Testis (tissue), 3 donors: ENCODE data around the gene ADAMTS6. TPM values are rescaled to one million over a fixed set of nuclear protein-coding genes. Genes with fewer than 3 reads are reported as not detected.

Experiments
- DNase-seq: peaks from one replicate; pipeline ENCODE4 v3.0.0-alpha.2; 2019
- H3K27ac ChIP-seq, 2 donors: fragments of 200-600 bp; sonication (generic); one replicate each; pipeline ENCODE4 v1.5.1; 2019
- H3K27me3 ChIP-seq: fragments of 200-600 bp; sonication (generic); one replicate; pipeline ENCODE4 v1.5.1; 2019
- H3K36me3 ChIP-seq: fragments of 200-600 bp; sonication (generic); one replicate; pipeline ENCODE4 v1.5.1; 2017; ENCODE audit warnings: low read depth; ENCODE audit errors: missing control alignments
- H3K4me1 ChIP-seq: fragments of 200-600 bp; sonication (generic); one replicate; pipeline ENCODE4 v1.5.1; 2019
- H3K4me3 ChIP-seq, 2 donors: fragments of 200-600 bp; sonication (generic); one replicate each; pipeline ENCODE4 v1.5.1; 2017 to 2019
- H3K9me3 ChIP-seq: fragments of 200-600 bp; sonication (generic); one replicate; pipeline ENCODE4 v1.5.1; 2017
- POLR2A ChIP-seq: fragments of 450-650 bp; IDR thresholded peaks from one replicate; pipeline ENCODE4 v1.6.1; 2017; ENCODE audit warnings: antibody characterized with exemption, mild to moderate bottlenecking, moderate library complexity
- WGBS, 2 donors: methylation state at CpG; one replicate each; pipeline ENCODE4 v1.1.5; 2018; 5-methylcytosine and 5-hydroxymethylcytosine counted together
- intact Hi-C: fragments of 100-400 bp; cut with DNase I; formaldehyde crosslinking; loops from one replicate; pipeline ENCODE4 v1.15.1; 2023; ENCODE audit warnings: low total_unique reads
- polyA plus RNA-seq: library from polyadenylated mRNA; stranded (reverse); fragments of 350-450 nt; fragmentation: Illumina TruSeq; extraction: RNeasy Lipid Tissue Mini Kit (QIAGEN cat#74804); gene quantifications from one replicate; pipeline ENCODE4 v1.2.3, GENCODE V29; 2014; ENCODE audit warnings: low read depth, low replicate concordance; ENCODE audit not compliant: insufficient read depth
- total RNA-seq, 2 donors: library from RNA; depleted of rRNA; stranded (reverse); fragments of >200 nt; gene quantifications; one replicate each; pipeline ENCODE4 v1.2.3, GENCODE V29; 2016
- TF ChIP-seq, protein P1 (sequence below), 3 experiments: fragments of 450-650 bp in 2 of 3; fragments of 200-600 bp in 1 of 3; sonication (generic) in 1 of 3; IDR thresholded peaks; one replicate each; pipeline ENCODE4 v1.5.1; 2016 to 2019; ENCODE audit warnings: antibody characterized with exemption in 3 of 3, mild to moderate bottlenecking in 2 of 3, moderate library complexity in 1 of 3

The ADAMTS6 gene
- total and polyA plus RNA-seq, 3 donors from 2014 or later = 4.1 to 43.1 (median 25.5) TPM

DNA sequence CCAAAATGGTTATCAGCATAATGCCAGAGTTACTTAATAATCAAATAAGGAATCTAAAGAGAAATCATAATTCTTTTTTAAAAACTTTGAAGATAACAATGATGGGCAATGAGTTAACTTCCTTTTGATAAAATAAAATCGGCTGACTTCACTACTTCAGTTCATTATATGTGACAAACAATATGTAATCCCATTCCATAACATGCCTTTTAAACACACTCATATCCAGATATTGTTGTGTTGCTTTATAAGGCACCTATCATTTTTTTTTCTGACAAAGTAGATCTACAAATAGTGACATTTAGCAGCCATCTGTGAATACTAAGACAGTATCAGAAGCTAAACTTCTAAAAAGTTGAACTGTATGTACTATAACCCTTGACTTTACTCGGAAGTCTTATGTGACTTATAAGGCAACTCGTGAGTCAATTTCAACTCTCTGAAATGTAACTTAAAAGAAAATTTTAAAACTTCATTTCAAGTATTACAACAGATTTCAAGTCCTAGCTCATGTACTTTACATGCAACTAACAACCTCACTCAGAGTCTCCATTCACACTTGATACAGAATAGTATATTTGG, 7.5 kb downstream of the ADAMTS6 start:
- WGBS, 2 donors = 78 to 82% methylated on average over 3 of the region's 3 CpGs
- no peaks in the 10 kb centered on the region for H3K36me3 ChIP-seq
- no peaks in the 10 kb centered on the region for H3K4me1 ChIP-seq
- no peak overlapping the region for H3K27ac ChIP-seq
- no peak for TF ChIP-seq POLR2A
- TF ChIP-seq, protein P1, sequence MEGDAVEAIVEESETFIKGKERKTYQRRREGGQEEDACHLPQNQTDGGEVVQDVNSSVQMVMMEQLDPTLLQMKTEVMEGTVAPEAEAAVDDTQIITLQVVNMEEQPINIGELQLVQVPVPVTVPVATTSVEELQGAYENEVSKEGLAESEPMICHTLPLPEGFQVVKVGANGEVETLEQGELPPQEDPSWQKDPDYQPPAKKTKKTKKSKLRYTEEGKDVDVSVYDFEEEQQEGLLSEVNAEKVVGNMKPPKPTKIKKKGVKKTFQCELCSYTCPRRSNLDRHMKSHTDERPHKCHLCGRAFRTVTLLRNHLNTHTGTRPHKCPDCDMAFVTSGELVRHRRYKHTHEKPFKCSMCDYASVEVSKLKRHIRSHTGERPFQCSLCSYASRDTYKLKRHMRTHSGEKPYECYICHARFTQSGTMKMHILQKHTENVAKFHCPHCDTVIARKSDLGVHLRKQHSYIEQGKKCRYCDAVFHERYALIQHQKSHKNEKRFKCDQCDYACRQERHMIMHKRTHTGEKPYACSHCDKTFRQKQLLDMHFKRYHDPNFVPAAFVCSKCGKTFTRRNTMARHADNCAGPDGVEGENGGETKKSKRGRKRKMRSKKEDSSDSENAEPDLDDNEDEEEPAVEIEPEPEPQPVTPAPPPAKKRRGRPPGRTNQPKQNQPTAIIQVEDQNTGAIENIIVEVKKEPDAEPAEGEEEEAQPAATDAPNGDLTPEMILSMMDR (IDR thresholded peaks at IDR 0.05) = no peak
- H3K27me3 ChIP-seq = no peaks in the 10 kb centered on the region
- intact Hi-C loops = no loop called here
- DNase-seq = no peak
- H3K4me3 ChIP-seq = no peak overlapping the region
- no peaks in the 10 kb centered on the region for H3K9me3 ChIP-seq

GRCh38 chr5:65468633-65469032, 13.1 kb downstream of the ADAMTS6 start:
- no peaks in the 10 kb centered on the region for H3K27me3 ChIP-seq
- no peak for DNase-seq
- 86 to 92% methylated on average over 3 of the region's 3 CpGs for WGBS, 2 donors

GRCh38 chr5:65462139-65462705, 19.5 kb downstream of the ADAMTS6 start:
- H3K4me1 ChIP-seq = no peaks in the 10 kb centered on the region
- no peak for TF ChIP-seq POLR2A
- TF ChIP-seq, protein P1 (IDR thresholded peaks at IDR 0.05) = no peak
- H3K27me3 ChIP-seq = no peaks in the 10 kb centered on the region
- intact Hi-C loops = no loop called here
- no peak overlapping the region for H3K27ac ChIP-seq
- 79 to 87% methylated on average over 3 of the region's 3 CpGs for WGBS, 2 donors
- H3K36me3 ChIP-seq = no peaks in the 10 kb centered on the region
- H3K4me3 ChIP-seq = no peak overlapping the region
- no peaks in the 10 kb centered on the region for H3K9me3 ChIP-seq
- DNase-seq = no peak

More at GRCh38 chr5:65468633-65469032, 13.1 kb downstream of the ADAMTS6 start:
- Histone ChIP-seq H3K27ac (no peak overlapping the region), H3K4me1 (no peaks in the 10 kb centered on the region), H3K4me3 (no peak overlapping the region), H3K36me3 (no peaks in the 10 kb centered on the region), H3K9me3 (no peaks in the 10 kb centered on the region)
- intact Hi-C loops = no loop called here
- TF ChIP-seq, protein P1 (IDR thresholded peaks at IDR 0.05) = no peak
- no peak for TF ChIP-seq POLR2A

- no peak for DNase-seq
- H3K9me3 ChIP-seq = no peaks in the 10 kb centered on the region
- H3K4me3 ChIP-seq = no peak overlapping the region
- TF ChIP-seq, protein P1 (IDR thresholded peaks at IDR 0.05) = no peak
- TF ChIP-seq POLR2A = no peak
- H3K36me3 ChIP-seq = no peaks in the 10 kb centered on the region
- H3K4me1 ChIP-seq = no peaks in the 10 kb centered on the region
- H3K27me3 ChIP-seq = no peaks in the 10 kb centered on the region
- no peak overlapping the region for H3K27ac ChIP-seq
- intact Hi-C loops = no loop called here
These were observed 20.2 kb downstream of the ADAMTS6 start for GRCh38 chr5:65461490-65461889.

DNA sequence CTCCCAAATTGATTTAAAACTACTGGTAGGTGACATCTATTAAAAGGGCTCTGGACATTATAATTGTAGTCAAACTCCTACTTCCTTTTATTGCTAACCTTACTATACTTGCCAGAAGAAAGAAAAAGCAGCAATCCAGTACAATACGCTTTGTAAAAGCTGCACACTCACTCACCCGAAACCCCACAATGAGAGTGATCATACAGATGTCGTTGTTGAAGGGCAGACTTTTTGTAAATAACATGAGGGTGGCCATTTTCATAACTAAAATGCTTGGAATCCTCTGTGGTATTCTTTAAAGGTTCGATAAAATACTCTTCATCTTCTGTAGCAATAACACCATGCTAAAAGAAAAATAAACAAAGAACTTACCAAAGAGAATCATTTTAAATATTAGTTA, 21.7 kb downstream of the ADAMTS6 start:
- WGBS, 2 donors = 86 to 94% methylated on average over 4 of the region's 4 CpGs
- no peaks in the 10 kb centered on the region for H3K27me3 ChIP-seq
- no peaks in the 10 kb centered on the region for H3K4me1 ChIP-seq
- no peak overlapping the region for H3K4me3 ChIP-seq
- TF ChIP-seq, protein P1 (IDR thresholded peaks at IDR 0.05) = no peak
- no peak for TF ChIP-seq POLR2A
- no peak for DNase-seq
- no peaks in the 10 kb centered on the region for H3K36me3 ChIP-seq
- H3K9me3 ChIP-seq = no peaks in the 10 kb centered on the region
- no peak overlapping the region for H3K27ac ChIP-seq
- intact Hi-C loops = no loop called here
